Measurements from ENCODE around the gene MPHOSPH6. TPM values are rescaled to one million over a fixed set of nuclear protein-coding genes. Genes with fewer than 3 reads are reported as not detected.
A peak's percentile ranks its signal among the peaks of the same experiment; 100 is the strongest.

Gene MPHOSPH6
- total RNA-seq, 2 experiments from 2014 or later, result 46.9 to 51.2 TPM

GRCh38 chr16:82201351-82201750, 31.3 kb upstream of the MPHOSPH6 start:
- ATAC-seq, result no peak
- no peak for DNase-seq
- POLR2A ChIA-PET, result no interaction called here
- intact Hi-C loops (cut with micrococcal nuclease), result no loop called here
- H3K27me3 Mint-ChIP-seq, result peaks cover 4% of the 10 kb centered on the region
- no peak overlapping the region for H3K27ac Mint-ChIP-seq
- H3K36me3 Mint-ChIP-seq (ENCODE audit: low read depth), result no peaks in the 10 kb centered on the region
- H3K9me3 Mint-ChIP-seq, result no peaks in the 10 kb centered on the region
- H3K4me3 Mint-ChIP-seq, result no peak overlapping the region
- CTCF ChIA-PET, result interaction anchor here (1.3 to 2.0 kb wide), 2 partner anchors 9 to 29 kb away, joined by 3 to 7 read pairs; no protein-coding TSS in a partner anchor
- TF ChIP-seq, protein P1, sequence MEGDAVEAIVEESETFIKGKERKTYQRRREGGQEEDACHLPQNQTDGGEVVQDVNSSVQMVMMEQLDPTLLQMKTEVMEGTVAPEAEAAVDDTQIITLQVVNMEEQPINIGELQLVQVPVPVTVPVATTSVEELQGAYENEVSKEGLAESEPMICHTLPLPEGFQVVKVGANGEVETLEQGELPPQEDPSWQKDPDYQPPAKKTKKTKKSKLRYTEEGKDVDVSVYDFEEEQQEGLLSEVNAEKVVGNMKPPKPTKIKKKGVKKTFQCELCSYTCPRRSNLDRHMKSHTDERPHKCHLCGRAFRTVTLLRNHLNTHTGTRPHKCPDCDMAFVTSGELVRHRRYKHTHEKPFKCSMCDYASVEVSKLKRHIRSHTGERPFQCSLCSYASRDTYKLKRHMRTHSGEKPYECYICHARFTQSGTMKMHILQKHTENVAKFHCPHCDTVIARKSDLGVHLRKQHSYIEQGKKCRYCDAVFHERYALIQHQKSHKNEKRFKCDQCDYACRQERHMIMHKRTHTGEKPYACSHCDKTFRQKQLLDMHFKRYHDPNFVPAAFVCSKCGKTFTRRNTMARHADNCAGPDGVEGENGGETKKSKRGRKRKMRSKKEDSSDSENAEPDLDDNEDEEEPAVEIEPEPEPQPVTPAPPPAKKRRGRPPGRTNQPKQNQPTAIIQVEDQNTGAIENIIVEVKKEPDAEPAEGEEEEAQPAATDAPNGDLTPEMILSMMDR (IDR thresholded peaks at IDR 0.05), result no peak
- peaks cover 3% of the 10 kb centered on the region for H3K4me1 Mint-ChIP-seq (ENCODE audit: low read depth)

DNA sequence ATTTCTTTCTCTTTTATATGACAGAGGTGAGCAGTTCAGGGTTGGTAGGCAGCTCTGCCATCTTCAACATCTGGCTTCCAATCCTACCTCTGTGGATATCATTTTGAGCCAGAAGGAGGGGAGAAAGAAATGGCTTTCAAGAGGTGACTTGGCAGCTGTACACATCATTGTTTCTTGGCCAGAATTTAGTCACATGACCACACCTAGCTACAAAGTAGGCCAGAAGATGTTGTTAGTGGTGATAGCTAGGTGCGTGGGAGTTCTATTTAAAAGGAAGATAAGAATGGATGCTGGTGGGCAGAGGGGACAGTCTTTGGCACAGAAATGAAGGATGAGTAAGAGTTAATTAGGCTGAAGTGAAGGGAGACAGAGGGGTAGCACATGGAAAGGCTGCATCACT, 29.2 kb upstream of the MPHOSPH6 start:
- POLR2A ChIA-PET, result no interaction called here
- CTCF ChIA-PET, result interaction anchor here (1.2 kb wide), 1 partner anchor 31 kb away, joined by 3 read pairs; no protein-coding TSS in a partner anchor
- no peak overlapping the region for H3K4me3 Mint-ChIP-seq
- DNase-seq (no peak), ATAC-seq (peak; percentile 34)
- H3K9me3 Mint-ChIP-seq, result no peaks in the 10 kb centered on the region
- H3K27me3 Mint-ChIP-seq, result peaks cover 3% of the 10 kb centered on the region
- peaks cover 3% of the 10 kb centered on the region for H3K4me1 Mint-ChIP-seq (ENCODE audit: low read depth)
- TF ChIP-seq, protein P1 (IDR thresholded peaks at IDR 0.05), result no peak
- intact Hi-C loops (cut with micrococcal nuclease), result no loop called here
- H3K27ac Mint-ChIP-seq, result no peak overlapping the region
- no peaks in the 10 kb centered on the region for H3K36me3 Mint-ChIP-seq (ENCODE audit: low read depth)

- ChIA-PET POLR2A (no interaction called here), CTCF (no interaction called here)
- TF ChIP-seq, protein P1 (IDR thresholded peaks at IDR 0.05), result no peak
- no peak overlapping the region for H3K27ac Mint-ChIP-seq
- intact Hi-C loops (cut with micrococcal nuclease), result no loop called here
- no peaks in the 10 kb centered on the region for H3K36me3 Mint-ChIP-seq (ENCODE audit: low read depth)
- no peak for DNase-seq
- no peak overlapping the region for H3K4me3 Mint-ChIP-seq
- peaks cover 3% of the 10 kb centered on the region for H3K27me3 Mint-ChIP-seq
- peaks cover 11% of the 10 kb centered on the region for H3K4me1 Mint-ChIP-seq (ENCODE audit: low read depth)
- no peaks in the 10 kb centered on the region for H3K9me3 Mint-ChIP-seq
- ATAC-seq, result no peak
These were observed 27.7 kb upstream of the MPHOSPH6 start for GRCh38 chr16:82197540-82198240.

DNA sequence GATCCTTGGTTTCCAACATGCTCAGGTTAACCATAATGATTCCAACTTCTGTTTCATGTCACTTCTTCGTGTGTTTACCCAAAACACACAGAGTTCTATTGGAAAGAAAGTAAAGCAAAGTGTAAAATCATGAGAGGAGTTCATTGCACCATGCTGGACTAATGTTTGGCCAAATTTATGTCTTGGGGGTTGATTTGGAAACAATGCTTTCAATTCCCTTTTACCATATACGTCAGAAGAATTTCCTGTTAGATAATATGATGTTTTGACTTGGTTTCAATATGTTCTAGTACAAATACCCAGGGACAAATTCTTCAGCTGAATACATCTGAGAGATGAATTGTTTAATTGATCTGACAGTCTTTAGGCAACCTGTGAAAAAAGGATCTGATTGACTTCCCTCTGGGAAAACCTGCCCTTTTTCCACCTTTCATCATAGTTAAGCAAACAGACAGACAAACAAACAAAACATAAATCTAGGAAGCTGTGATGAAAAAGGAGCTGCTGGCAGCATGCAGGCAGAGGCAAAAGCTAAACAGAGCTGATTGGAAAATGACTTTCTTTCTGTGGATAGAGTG, 26.0 kb upstream of the MPHOSPH6 start:
- ChIA-PET POLR2A (interaction anchor here (0.6 kb wide), 1 partner anchor 562 kb away, joined by 3 read pairs; no protein-coding TSS in a partner anchor), CTCF (no interaction called here)
- Mint-ChIP-seq H3K27me3 (no peaks in the 10 kb centered on the region), H3K27ac (no peak overlapping the region), H3K4me3 (no peak overlapping the region), H3K36me3 (ENCODE audit: low read depth) (no peaks in the 10 kb centered on the region), H3K9me3 (no peaks in the 10 kb centered on the region), H3K4me1 (ENCODE audit: low read depth) (peaks cover 17% of the 10 kb centered on the region)
- TF ChIP-seq, protein P1 (IDR thresholded peaks at IDR 0.05), result no peak
- ATAC-seq (no peak), DNase-seq (no peak)
- intact Hi-C loops (cut with micrococcal nuclease), result no loop called here

GRCh38 chr16:82194086-82194485, 24.1 kb upstream of the MPHOSPH6 start:
- ATAC-seq (no peak), DNase-seq (no peak)
- intact Hi-C loops (cut with micrococcal nuclease), result no loop called here
- H3K36me3 Mint-ChIP-seq (ENCODE audit: low read depth), result no peaks in the 10 kb centered on the region
- H3K9me3 Mint-ChIP-seq, result no peaks in the 10 kb centered on the region
- ChIA-PET CTCF (no interaction called here), POLR2A (no interaction called here)
- no peak overlapping the region for H3K4me3 Mint-ChIP-seq
- peaks cover 8% of the 10 kb centered on the region for H3K27me3 Mint-ChIP-seq
- TF ChIP-seq, protein P1 (IDR thresholded peaks at IDR 0.05), result no peak
- H3K4me1 Mint-ChIP-seq (ENCODE audit: low read depth), result peaks cover 15% of the 10 kb centered on the region
- no peak overlapping the region for H3K27ac Mint-ChIP-seq
